Stimulated activated CD4-positive, alpha-beta T cell treated with anti-CD3 and anti-CD28 coated beads, Interleukin-1b, Interleukin-23, amount 100 ng/mL, for 1 hour (primary cell): ENCODE measurements around the gene GSK3B.

Experiments used
- DNase-seq, 2 donors: peaks; one replicate each; pipeline ENCODE4 v3.0.0-alpha.2; 2020; ENCODE audit warnings: low read depth in 2 of 2

GSK3B gene

GRCh38 chr3:120093911-120094775 lies at the start of gene GSK3B:
Gene GSK3B, minus strand, starts transcription at chr3:120094447. Its CDS starts 1,013 bp downstream, at chr3:120093434.
- peak; percentile 45 to 97 for DNase-seq

- DNase-seq, result no peak
Measured at GRCh38 chr3:120143676-120144075, 49.4 kb upstream of the GSK3B start.

- DNase-seq, result no peak
Measured at GRCh38 chr3:120142236-120142635, 48.0 kb upstream of the GSK3B start.

- DNase-seq, result no peak
Measured at GRCh38 chr3:120140098-120140742, 46.0 kb upstream of the GSK3B start.

- no peak for DNase-seq
Measured at GRCh38 chr3:120139140-120139539, 44.9 kb upstream of the GSK3B start.

GRCh38 chr3:120137548-120137947 lies 43.3 kb upstream of the GSK3B start:
- DNase-seq, result no peak

- no peak for DNase-seq
Measured at GRCh38 chr3:120130656-120131055, 36.4 kb upstream of the GSK3B start.

GRCh38 chr3:120129718-120130513 lies 35.7 kb upstream of the GSK3B start:
- no peak for DNase-seq

- no peak for DNase-seq
Measured at GRCh38 chr3:120129051-120129450, 34.8 kb upstream of the GSK3B start.

GRCh38 chr3:120125992-120126391 lies 31.7 kb upstream of the GSK3B start:
- no peak for DNase-seq

- DNase-seq, result no peak
Measured at GRCh38 chr3:120119846-120120510, 25.7 kb upstream of the GSK3B start.

- DNase-seq, result no peak
Measured at GRCh38 chr3:120114981-120115380, 20.7 kb upstream of the GSK3B start.

- no peak for DNase-seq
Measured at GRCh38 chr3:120114376-120114775, 20.1 kb upstream of the GSK3B start.

- DNase-seq, result no peak
Measured at GRCh38 chr3:120113128-120114116, 19.2 kb upstream of the GSK3B start.

- no peak for DNase-seq
Measured at GRCh38 chr3:120111898-120112297, 17.7 kb upstream of the GSK3B start.

- DNase-seq, result no peak
Measured at GRCh38 chr3:120103276-120103675, 9.0 kb upstream of the GSK3B start.

GRCh38 chr3:120102674-120103073 lies 8.4 kb upstream of the GSK3B start:
- no peak for DNase-seq

- DNase-seq, result no peak
Measured at GRCh38 chr3:120102232-120102631, 8.0 kb upstream of the GSK3B start.

- DNase-seq, result no peak
Measured at GRCh38 chr3:120101624-120102023, 7.4 kb upstream of the GSK3B start.

- DNase-seq, result no peak
Measured at GRCh38 chr3:120100711-120101110, 6.5 kb upstream of the GSK3B start.

- DNase-seq, result no peak
Measured at GRCh38 chr3:120098710-120099109, 4.5 kb upstream of the GSK3B start.
